Lower leg skin (tissue), 4 donors: Measurements from ENCODE around the gene SUPT5H. TPM values are rescaled to one million over a fixed set of nuclear protein-coding genes. Genes with fewer than 3 reads are reported as not detected.

Experiments used
- DNase-seq, 2 donors: peaks; one replicate each; pipeline ENCODE4 v3.0.0-alpha.2; 2019; ENCODE audit warnings: low spot score in 2 of 2
- H3K4me3 ChIP-seq: fragments of 200-600 bp; sonication (generic); 2 replicates; pipeline ENCODE4 v1.5.1; 2017; ENCODE audit warnings: mild to moderate bottlenecking, low read depth; ENCODE audit not compliant: poor library complexity, severe bottlenecking
- POLR2A ChIP-seq, 2 donors: fragments of 450-650 bp; IDR thresholded peaks; one replicate each; pipeline ENCODE4 v1.6.1; 2016 to 2017; ENCODE audit warnings: antibody characterized with exemption in 2 of 2, mild to moderate bottlenecking in 1 of 2, moderate library complexity in 1 of 2
- WGBS, 2 donors: methylation state at CpG; one replicate each; pipeline ENCODE4 v1.1.5; 2018; 5-methylcytosine and 5-hydroxymethylcytosine counted together
- intact Hi-C: fragments of 100-400 bp; cut with DNase I; formaldehyde crosslinking; loops from one replicate; pipeline ENCODE4 v1.15.0; 2023; ENCODE audit warnings: low total_unique reads
- total RNA-seq, 4 donors: library from RNA; depleted of rRNA; stranded (reverse); fragments of >200 nt; gene quantifications; one replicate each; pipeline ENCODE4 v1.1.0, GENCODE V29; 2016
- TF ChIP-seq, protein P1 (sequence below), 3 donors: fragments of 450-650 bp; IDR thresholded peaks; one replicate each; pipeline ENCODE4 v1.5.1; 2016; ENCODE audit warnings: antibody characterized with exemption in 3 of 3, mild to moderate bottlenecking in 3 of 3, moderate library complexity in 2 of 3

The SUPT5H gene
- total RNA-seq, 4 donors from 2014 or later: 70.0 to 102 (median 77.3) TPM

DNA sequence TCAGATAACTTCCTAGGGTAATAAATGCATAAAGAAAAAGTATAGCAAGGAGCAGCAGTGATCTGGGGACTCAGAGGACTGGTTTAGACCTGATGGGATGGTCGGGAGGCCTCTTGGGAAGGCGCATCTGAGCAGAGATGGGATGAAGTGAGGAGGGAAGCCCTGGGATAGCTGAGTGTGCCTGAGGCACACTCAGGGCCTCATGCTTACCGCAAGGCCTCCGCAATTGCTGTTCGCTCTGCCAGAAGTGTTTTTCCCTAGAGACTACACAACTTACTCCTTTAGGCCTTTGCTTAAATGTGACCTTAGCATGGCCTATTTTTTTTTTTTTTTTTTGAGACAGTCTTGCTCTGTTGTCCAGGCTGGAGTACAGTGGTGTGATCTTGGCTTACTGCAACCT is 49.3 kb downstream of the SUPT5H start:
- no peak overlapping the region for H3K4me3 ChIP-seq
- DNase-seq: no peak
- 77 to 81% methylated on average over 5 of the region's 5 CpGs for WGBS, 2 donors
- TF ChIP-seq, protein P1, sequence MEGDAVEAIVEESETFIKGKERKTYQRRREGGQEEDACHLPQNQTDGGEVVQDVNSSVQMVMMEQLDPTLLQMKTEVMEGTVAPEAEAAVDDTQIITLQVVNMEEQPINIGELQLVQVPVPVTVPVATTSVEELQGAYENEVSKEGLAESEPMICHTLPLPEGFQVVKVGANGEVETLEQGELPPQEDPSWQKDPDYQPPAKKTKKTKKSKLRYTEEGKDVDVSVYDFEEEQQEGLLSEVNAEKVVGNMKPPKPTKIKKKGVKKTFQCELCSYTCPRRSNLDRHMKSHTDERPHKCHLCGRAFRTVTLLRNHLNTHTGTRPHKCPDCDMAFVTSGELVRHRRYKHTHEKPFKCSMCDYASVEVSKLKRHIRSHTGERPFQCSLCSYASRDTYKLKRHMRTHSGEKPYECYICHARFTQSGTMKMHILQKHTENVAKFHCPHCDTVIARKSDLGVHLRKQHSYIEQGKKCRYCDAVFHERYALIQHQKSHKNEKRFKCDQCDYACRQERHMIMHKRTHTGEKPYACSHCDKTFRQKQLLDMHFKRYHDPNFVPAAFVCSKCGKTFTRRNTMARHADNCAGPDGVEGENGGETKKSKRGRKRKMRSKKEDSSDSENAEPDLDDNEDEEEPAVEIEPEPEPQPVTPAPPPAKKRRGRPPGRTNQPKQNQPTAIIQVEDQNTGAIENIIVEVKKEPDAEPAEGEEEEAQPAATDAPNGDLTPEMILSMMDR (IDR thresholded peaks at IDR 0.05): no peak
- no peak for TF ChIP-seq POLR2A (IDR thresholded peaks at IDR 0.05)
- intact Hi-C loops: no loop called here

DNA sequence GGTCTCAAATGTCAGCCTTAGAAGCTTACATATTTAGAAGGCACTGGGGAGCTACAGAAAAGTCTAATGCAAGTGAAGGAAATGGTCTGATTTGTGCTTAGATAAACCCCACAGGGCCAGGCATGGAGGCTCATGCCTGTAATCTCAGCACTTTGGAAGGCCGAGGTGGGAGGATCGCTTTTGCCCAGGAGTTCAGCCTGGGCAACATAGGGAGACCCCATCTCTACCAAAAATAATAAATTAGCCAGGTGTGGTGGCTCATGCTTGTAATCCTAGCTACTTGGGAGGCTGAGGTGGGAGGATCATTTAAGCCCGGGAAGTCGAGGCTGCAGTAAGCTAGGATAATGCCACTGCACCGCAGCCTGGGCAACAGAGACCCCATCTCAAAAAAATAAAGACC is 50.7 kb downstream of the SUPT5H start:
- intact Hi-C loops: no loop called here
- no peak for DNase-seq
- TF ChIP-seq, protein P1 (IDR thresholded peaks at IDR 0.05): no peak
- no peak for TF ChIP-seq POLR2A (IDR thresholded peaks at IDR 0.05)
- WGBS, 2 donors: 88 to 89% methylated on average over 5 of the region's 5 CpGs
- H3K4me3 ChIP-seq: no peak overlapping the region

DNA sequence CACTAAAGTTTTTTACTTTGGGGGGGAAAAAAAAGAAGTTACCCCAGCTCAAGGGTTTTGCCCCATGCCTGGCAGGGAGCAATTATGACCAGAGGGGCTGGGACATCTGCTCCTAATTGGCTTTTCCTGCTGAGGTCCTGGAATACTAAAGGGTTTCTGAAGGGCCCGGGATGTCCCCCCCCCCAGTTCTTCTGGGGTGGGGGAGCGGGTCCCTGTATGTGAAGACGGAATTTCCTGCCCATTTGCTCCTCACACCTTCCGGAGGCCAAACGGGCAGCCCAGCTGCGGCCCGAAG is 52.3 kb downstream of the SUPT5H start:
- intact Hi-C loops: no loop called here
- 0 to 2% methylated on average over 7 of the region's 7 CpGs for WGBS, 2 donors
- no peak overlapping the region for H3K4me3 ChIP-seq
- TF ChIP-seq, protein P1 (IDR thresholded peaks at IDR 0.05): no peak
- TF ChIP-seq POLR2A (IDR thresholded peaks at IDR 0.05): no peak
- no peak for DNase-seq

DNA sequence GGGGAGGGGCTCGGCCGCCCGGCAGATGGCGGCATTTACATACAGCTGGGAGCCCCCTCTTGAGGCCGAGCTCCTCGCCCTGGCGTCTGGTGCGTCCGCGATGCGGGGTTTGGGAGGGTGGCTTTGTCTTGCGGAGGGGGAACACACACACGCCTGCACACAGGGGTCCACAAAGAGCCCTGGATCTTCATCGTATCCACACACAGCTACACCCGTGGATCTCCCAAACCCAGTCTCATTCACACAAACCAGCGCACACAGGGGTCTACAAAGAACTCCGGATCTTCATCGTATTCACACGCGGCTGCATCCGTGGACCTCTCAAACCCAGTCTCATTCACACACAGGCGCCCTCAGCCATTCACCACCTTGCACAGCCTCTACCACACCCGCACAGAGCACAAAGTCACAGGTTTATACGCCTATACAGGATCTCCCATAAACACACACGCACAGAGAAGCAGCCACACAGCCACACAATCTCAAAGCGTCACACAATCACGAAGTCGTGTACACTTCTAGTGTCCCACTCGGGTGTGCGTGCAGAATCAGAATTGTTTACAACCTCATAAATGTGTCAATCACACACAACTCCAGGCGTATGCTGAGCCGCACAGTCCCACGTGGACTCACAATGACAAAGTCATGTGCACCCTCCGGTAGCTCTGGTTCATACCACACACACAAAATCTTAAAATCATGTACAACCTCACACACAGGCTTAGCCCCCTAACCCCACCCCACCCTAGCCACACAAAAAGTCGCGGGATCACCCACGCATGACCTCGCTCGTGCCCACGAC is 52.8 kb downstream of the SUPT5H start:
- WGBS, 2 donors: 1% methylated on average over 29 of the region's 40 CpGs
- H3K4me3 ChIP-seq: no peak overlapping the region
- intact Hi-C loops: no loop called here
- TF ChIP-seq POLR2A (IDR thresholded peaks at IDR 0.05): no peak
- TF ChIP-seq, protein P1 (IDR thresholded peaks at IDR 0.05): no peak
- DNase-seq: no peak

DNA sequence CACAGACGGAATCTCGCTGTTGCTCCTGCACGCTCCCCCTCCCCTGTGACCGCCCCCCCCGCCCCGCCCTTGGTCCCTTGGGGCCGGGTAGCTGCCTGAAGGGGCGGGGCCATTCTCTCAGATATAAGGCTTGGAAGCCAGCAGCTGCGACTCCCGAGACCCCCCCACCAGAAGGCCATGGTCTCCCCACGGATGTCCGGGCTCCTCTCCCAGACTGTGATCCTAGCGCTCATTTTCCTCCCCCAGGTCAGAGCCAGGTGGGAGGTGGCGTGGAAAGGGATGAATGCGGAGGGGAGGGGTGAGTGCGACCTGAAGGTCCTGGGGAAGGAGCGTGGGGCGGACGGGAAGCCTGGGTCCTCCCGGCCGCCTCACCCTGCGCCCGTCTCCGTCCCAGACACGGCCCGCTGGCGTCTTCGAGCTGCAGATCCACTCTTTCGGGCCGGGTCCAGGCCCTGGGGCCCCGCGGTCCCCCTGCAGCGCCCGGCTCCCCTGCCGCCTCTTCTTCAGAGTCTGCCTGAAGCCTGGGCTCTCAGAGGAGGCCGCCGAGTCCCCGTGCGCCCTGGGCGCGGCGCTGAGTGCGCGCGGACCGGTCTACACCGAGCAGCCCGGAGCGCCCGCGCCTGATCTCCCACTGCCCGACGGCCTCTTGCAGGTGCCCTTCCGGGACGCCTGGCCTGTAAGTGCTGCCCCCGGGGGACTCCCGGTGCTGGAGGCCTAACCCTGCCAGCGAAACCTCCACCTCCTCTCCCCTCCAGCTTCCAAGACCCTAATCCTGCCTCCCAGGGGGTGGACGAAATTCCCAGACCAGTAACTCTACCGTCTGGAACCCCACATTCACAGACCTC is 53.6 kb downstream of the SUPT5H start, which contains the start of gene DLL3:
Gene DLL3, plus strand, starts transcription at position 150 of the 845 bp plus-strand sequence. Its CDS starts 28 bp downstream, at position 178.
- H3K4me3 ChIP-seq: no peak within 1 kb of the TSS
- intact Hi-C loops: no loop called here

More for the DNA sequence above, 53.6 kb downstream of the SUPT5H start, which contains the start of gene DLL3:
- 1 to 2% methylated on average over 33 to 46 of the region's 60 CpGs for WGBS, 2 donors
- no peak for DNase-seq
- TF ChIP-seq, protein P1 (IDR thresholded peaks at IDR 0.05): no peak
- no peak for TF ChIP-seq POLR2A (IDR thresholded peaks at IDR 0.05)
